HUES48 (cell line): ENCODE results near the gene TEKT3.

ENCODE experiments used
- H3K27ac ChIP-seq: one replicate; pipeline ENCODE4 v1.7.0; 2013; ENCODE audit warnings: low read depth, low read length, inconsistent platforms
- H3K27me3 ChIP-seq: 2 replicates; pipeline ENCODE4 v1.6.1; 2013; ENCODE audit warnings: mild to moderate bottlenecking, low read length; ENCODE audit not compliant: control insufficient read depth, insufficient read depth
- H3K36me3 ChIP-seq: 2 replicates; pipeline ENCODE4 v1.6.1; 2013; ENCODE audit warnings: low read length; ENCODE audit not compliant: control insufficient read depth, insufficient read depth
- H3K4me1 ChIP-seq: 2 replicates; pipeline ENCODE4 v1.6.1; 2013; ENCODE audit warnings: mild to moderate bottlenecking, low read length; ENCODE audit not compliant: control insufficient read depth, insufficient read depth
- H3K4me3 ChIP-seq: 2 replicates; pipeline ENCODE4 v1.5.1; 2013; ENCODE audit warnings: mild to moderate bottlenecking, low read depth, low read length
- H3K9ac ChIP-seq: 2 replicates; pipeline ENCODE4 v1.6.1; 2013; ENCODE audit warnings: mild to moderate bottlenecking, low read depth, low read length, moderate library complexity
- H3K9me3 ChIP-seq: 2 replicates; pipeline ENCODE4 v1.6.1; 2013; ENCODE audit warnings: low read length; ENCODE audit not compliant: control insufficient read depth, insufficient read depth

TEKT3 gene

GRCh38 chr17:15298176-15298575 lies 43.2 kb downstream of the TEKT3 start:
- Histone ChIP-seq H3K36me3 (no peaks in the 10 kb centered on the region), H3K27ac (no peak overlapping the region), H3K9me3 (no peaks in the 10 kb centered on the region), H3K4me3 (no peak overlapping the region), H3K4me1 (no peaks in the 10 kb centered on the region), H3K27me3 (no peaks in the 10 kb centered on the region), H3K9ac (no peak overlapping the region)

- Histone ChIP-seq H3K4me3 (no peak overlapping the region), H3K27ac (no peak overlapping the region), H3K9me3 (no peaks in the 10 kb centered on the region), H3K4me1 (0 out of 2 replicates have a peak, but pooled peaks cover 5% of the 10 kb centered on the region), H3K9ac (no peak overlapping the region), H3K36me3 (no peaks in the 10 kb centered on the region), H3K27me3 (no peaks in the 10 kb centered on the region)
Observed at GRCh38 chr17:15293558-15293957, 47.8 kb downstream of the TEKT3 start.

- Histone ChIP-seq H3K4me3 (no peak overlapping the region), H3K27me3 (no peaks in the 10 kb centered on the region), H3K36me3 (no peaks in the 10 kb centered on the region), H3K27ac (no peak overlapping the region), H3K9me3 (no peaks in the 10 kb centered on the region), H3K4me1 (0 out of 2 replicates have a peak, but pooled peaks cover 5% of the 10 kb centered on the region), H3K9ac (no peak overlapping the region)
Observed at GRCh38 chr17:15291674-15292361, 49.6 kb downstream of the TEKT3 start.

- Histone ChIP-seq H3K4me1 (0 out of 2 replicates have a peak, but pooled peaks cover 5% of the 10 kb centered on the region), H3K9me3 (no peaks in the 10 kb centered on the region), H3K27ac (no peak overlapping the region), H3K4me3 (no peak overlapping the region), H3K9ac (no peak overlapping the region), H3K27me3 (no peaks in the 10 kb centered on the region), H3K36me3 (no peaks in the 10 kb centered on the region)
Observed at GRCh38 chr17:15290605-15291004, 50.8 kb downstream of the TEKT3 start.

- no peak overlapping the region for H3K27ac ChIP-seq
Observed at GRCh38 chr17:15289285-15290183, 51.9 kb downstream of the TEKT3 start.

GRCh38 chr17:15288859-15289258 lies 52.5 kb downstream of the TEKT3 start:
- Histone ChIP-seq H3K4me3 (no peak overlapping the region), H3K27ac (no peak overlapping the region), H3K27me3 (no peaks in the 10 kb centered on the region), H3K36me3 (no peaks in the 10 kb centered on the region), H3K9me3 (no peaks in the 10 kb centered on the region), H3K4me1 (0 out of 2 replicates have a peak, but pooled peaks cover 5% of the 10 kb centered on the region), H3K9ac (no peak overlapping the region)

More at GRCh38 chr17:15289285-15290183, 51.9 kb downstream of the TEKT3 start:
- Histone ChIP-seq H3K36me3 (no peaks in the 10 kb centered on the region), H3K9ac (no peak overlapping the region), H3K27me3 (no peaks in the 10 kb centered on the region), H3K9me3 (no peaks in the 10 kb centered on the region), H3K4me3 (no peak overlapping the region), H3K4me1 (0 out of 2 replicates have a peak, but pooled peaks cover 5% of the 10 kb centered on the region)

- Histone ChIP-seq H3K9ac (no peak overlapping the region), H3K4me1 (0 out of 2 replicates have a peak, but pooled peaks cover 5% of the 10 kb centered on the region), H3K27ac (no peak overlapping the region), H3K9me3 (no peaks in the 10 kb centered on the region), H3K27me3 (no peaks in the 10 kb centered on the region), H3K36me3 (no peaks in the 10 kb centered on the region), H3K4me3 (no peak overlapping the region)
Observed at GRCh38 chr17:15287538-15288267, 53.7 kb downstream of the TEKT3 start.

- Histone ChIP-seq H3K4me3 (no peak overlapping the region), H3K9me3 (no peaks in the 10 kb centered on the region), H3K36me3 (no peaks in the 10 kb centered on the region), H3K27me3 (no peaks in the 10 kb centered on the region), H3K27ac (no peak overlapping the region), H3K4me1 (no peaks in the 10 kb centered on the region), H3K9ac (no peak overlapping the region)
Observed at GRCh38 chr17:15285466-15285865, 55.9 kb downstream of the TEKT3 start.

GRCh38 chr17:15284537-15284936 lies 56.9 kb downstream of the TEKT3 start:
- H3K27ac ChIP-seq, result no peak overlapping the region
- H3K4me1 ChIP-seq, result no peaks in the 10 kb centered on the region
- H3K36me3 ChIP-seq, result no peaks in the 10 kb centered on the region
- no peak overlapping the region for H3K4me3 ChIP-seq
- H3K9me3 ChIP-seq, result no peaks in the 10 kb centered on the region
- no peaks in the 10 kb centered on the region for H3K27me3 ChIP-seq
- H3K9ac ChIP-seq, result no peak overlapping the region

- Histone ChIP-seq H3K4me1 (peaks cover under 1% of the 10 kb centered on the region; the same call in 1 of the 2 replicates), H3K9me3 (no peaks in the 10 kb centered on the region), H3K36me3 (no peaks in the 10 kb centered on the region), H3K27me3 (no peaks in the 10 kb centered on the region), H3K4me3 (no peak overlapping the region), H3K27ac (no peak overlapping the region), H3K9ac (no peak overlapping the region)
Observed at GRCh38 chr17:15284107-15284506, 57.3 kb downstream of the TEKT3 start.
